Activated CD4-positive, alpha-beta T cell treated with anti-CD3 and anti-CD28 coated beads for 36 hours (primary cell): ENCODE measurements around the gene VAT1L. TPM values are rescaled to one million over a fixed set of nuclear protein-coding genes. Genes with fewer than 3 reads are reported as not detected.

Source experiments
- ATAC-seq: fragments of 200-7000 bp; cut with Tn5 transposase; one replicate; pipeline ENCODE4 v1.10.0; 2021; ENCODE audit warnings: mild to moderate bottlenecking, moderate library complexity
- CTCF ChIA-PET: fragments of 350-600 bp; sonication (Branson Sonifier 250); formaldehyde crosslinking; loops from one replicate; lab custom pipeline; 2021; ENCODE audit warnings: antibody characterized with exemption; lab: Charles Lee
- POLR2A ChIA-PET: fragments of 350-600 bp; sonication (Branson Sonifier 250); formaldehyde crosslinking; loops from one replicate; lab custom pipeline; 2021; ENCODE audit warnings: antibody characterized with exemption, inconsistent platforms; lab: Charles Lee
- DNase-seq: peaks from one replicate; pipeline ENCODE4 v3.0.0-alpha.2; 2020
- H3K27ac Mint-ChIP-seq: one replicate; pipeline ENCODE4 v1.8.0; 2021; ENCODE audit warnings: mixed read lengths
- H3K27me3 Mint-ChIP-seq: one replicate; pipeline ENCODE4 v1.8.0; 2021; ENCODE audit warnings: mixed read lengths
- H3K36me3 Mint-ChIP-seq: one replicate; pipeline ENCODE4 v1.8.0; 2021; ENCODE audit warnings: low read depth, mixed read lengths
- H3K4me1 Mint-ChIP-seq: one replicate; pipeline ENCODE4 v1.8.0; 2021; ENCODE audit warnings: mixed read lengths
- H3K4me3 Mint-ChIP-seq: one replicate; pipeline ENCODE4 v1.8.0; 2021; ENCODE audit warnings: mild to moderate bottlenecking, moderate library complexity, mixed read lengths
- H3K9me3 Mint-ChIP-seq: one replicate; pipeline ENCODE4 v1.8.0; 2021; ENCODE audit warnings: low read depth, mixed read lengths
- intact Hi-C, 2 experiments: fragments of 100-400 bp; cut with DNase I in 1 of 2; cut with micrococcal nuclease in 1 of 2; formaldehyde crosslinking; loops; one replicate each; pipeline versions ENCODE4 v1.14.2 to v1.15.1; 2022 to 2024; cut with DNase I, micrococcal nuclease
- total RNA-seq, 2 experiments: library from RNA; stranded (reverse); gene quantifications; one replicate each; pipeline ENCODE4 v1.2.3, GENCODE V29; 2021

The VAT1L gene
- total RNA-seq, 2 experiments from 2014 or later: 0.05 TPM; not detected in 1

- intact Hi-C loops: no loop called here
- CTCF ChIA-PET: interaction anchor here (0.6 to 1.6 kb wide), 4 partner anchors 27 to 292 kb away, joined by 3 to 5 read pairs (median 4); no protein-coding TSS in a partner anchor
- no peak overlapping the region for H3K27ac Mint-ChIP-seq
- no peaks in the 10 kb centered on the region for H3K36me3 Mint-ChIP-seq
- H3K4me1 Mint-ChIP-seq: no peaks in the 10 kb centered on the region
- H3K9me3 Mint-ChIP-seq: no peaks in the 10 kb centered on the region
- no peak overlapping the region for H3K4me3 Mint-ChIP-seq
- DNase-seq (no peak), ATAC-seq (no peak)
- peaks cover 10% of the 10 kb centered on the region for H3K27me3 Mint-ChIP-seq
- POLR2A ChIA-PET: no interaction called here
These were observed 178.9 kb downstream of the VAT1L start for GRCh38 chr16:77967054-77967904.

- Mint-ChIP-seq H3K9me3 (no peaks in the 10 kb centered on the region), H3K4me3 (no peak overlapping the region), H3K36me3 (no peaks in the 10 kb centered on the region)
These were observed 181.5 kb downstream of the VAT1L start for GRCh38 chr16:77969861-77970260.

DNA sequence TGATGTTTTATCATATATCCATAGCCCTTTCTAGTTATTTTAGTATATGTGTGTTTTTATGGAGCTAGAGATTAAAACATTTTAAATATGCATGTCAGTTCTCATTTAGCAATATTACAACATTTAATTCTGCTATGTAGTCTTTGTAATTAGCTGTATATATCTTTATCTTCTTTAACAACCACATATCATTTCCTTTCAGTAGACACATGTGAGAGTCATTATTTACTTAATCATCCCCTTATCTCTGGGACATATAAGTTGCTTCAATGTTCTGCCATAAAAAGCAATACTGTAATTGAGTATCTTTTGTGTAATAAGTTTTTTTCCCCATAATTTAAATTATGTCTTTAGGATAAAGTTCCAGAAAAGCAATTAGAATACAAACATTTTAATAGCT, 182.0 kb downstream of the VAT1L start:
- ChIA-PET POLR2A (no interaction called here), CTCF (interaction anchor here (0.9 to 2.0 kb wide), 6 partner anchors 10 to 371 kb away, joined by 3 to 14 read pairs (median 8); no protein-coding TSS in a partner anchor)
- ATAC-seq (no peak), DNase-seq (no peak)
- Mint-ChIP-seq H3K4me1 (no peaks in the 10 kb centered on the region), H3K36me3 (no peaks in the 10 kb centered on the region), H3K9me3 (no peaks in the 10 kb centered on the region), H3K4me3 (no peak overlapping the region), H3K27ac (no peak overlapping the region), H3K27me3 (peaks cover 8% of the 10 kb centered on the region)
- intact Hi-C loops: no loop called here

More at GRCh38 chr16:77969861-77970260, 181.5 kb downstream of the VAT1L start:
- ChIA-PET POLR2A (no interaction called here), CTCF (interaction anchor here (0.9 to 2.0 kb wide), 4 partner anchors 20 to 295 kb away, joined by 3 to 14 read pairs (median 8); no protein-coding TSS in a partner anchor)
- Mint-ChIP-seq H3K4me1 (no peaks in the 10 kb centered on the region), H3K27ac (no peak overlapping the region), H3K27me3 (peaks cover 8% of the 10 kb centered on the region)
- intact Hi-C loops: no loop called here
- ATAC-seq: no peak
- DNase-seq: no peak

GRCh38 chr16:77971306-77972061, 183.1 kb downstream of the VAT1L start:
- Mint-ChIP-seq H3K27ac (no peak overlapping the region), H3K27me3 (peaks cover 4% of the 10 kb centered on the region), H3K4me1 (no peaks in the 10 kb centered on the region), H3K36me3 (no peaks in the 10 kb centered on the region), H3K9me3 (no peaks in the 10 kb centered on the region), H3K4me3 (no peak overlapping the region)
- ChIA-PET CTCF (interaction anchor here (0.7 to 2.0 kb wide), 8 partner anchors 9 to 372 kb away, joined by 3 to 14 read pairs (median 4); no protein-coding TSS in a partner anchor), POLR2A (no interaction called here)
- intact Hi-C loops: loop anchor here (1.0 kb wide), 4 partner anchors 32 to 735 kb away; no protein-coding TSS in a partner anchor
- DNase-seq (peak; percentile 89), ATAC-seq (peak; percentile 70)

DNA sequence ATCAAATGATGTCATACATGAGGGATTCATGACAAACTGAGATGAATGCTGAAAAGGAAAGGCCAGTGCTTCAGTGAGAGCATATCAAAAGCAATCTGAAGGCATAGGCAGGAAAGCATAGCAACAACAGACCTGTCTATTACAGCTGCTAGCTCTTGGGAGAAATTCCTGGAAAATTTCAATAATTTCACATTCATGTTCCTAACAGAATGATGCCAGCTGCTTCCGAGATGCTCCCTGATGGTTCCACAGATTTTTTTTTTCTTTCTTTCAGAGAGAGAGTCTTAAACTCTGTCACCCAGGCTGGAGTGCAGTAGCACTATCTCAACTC, 183.7 kb downstream of the VAT1L start:
- Mint-ChIP-seq H3K27ac (no peak overlapping the region), H3K27me3 (peaks cover 4% of the 10 kb centered on the region), H3K4me1 (no peaks in the 10 kb centered on the region), H3K4me3 (no peak overlapping the region), H3K36me3 (no peaks in the 10 kb centered on the region), H3K9me3 (no peaks in the 10 kb centered on the region)
- POLR2A ChIA-PET: no interaction called here
- ATAC-seq (no peak), DNase-seq (no peak)
- CTCF ChIA-PET: interaction anchor here (1.0 to 1.9 kb wide), 4 partner anchors 24 to 295 kb away, joined by 3 to 9 read pairs (median 4); no protein-coding TSS in a partner anchor
- intact Hi-C loops: no loop called here

- Mint-ChIP-seq H3K36me3 (no peaks in the 10 kb centered on the region), H3K9me3 (no peaks in the 10 kb centered on the region), H3K4me3 (no peak overlapping the region), H3K27me3 (peaks cover 6% of the 10 kb centered on the region), H3K27ac (no peak overlapping the region), H3K4me1 (no peaks in the 10 kb centered on the region)
- ChIA-PET CTCF (interaction anchor here (0.7 to 1.3 kb wide), 2 partner anchors 28 to 115 kb away, joined by 3 to 5 read pairs; no protein-coding TSS in a partner anchor), POLR2A (no interaction called here)
- intact Hi-C loops: no loop called here
- ATAC-seq: no peak
- peak; percentile 33 for DNase-seq
These were observed 186.5 kb downstream of the VAT1L start for GRCh38 chr16:77974883-77975282.

GRCh38 chr16:77975942-77976341, 187.6 kb downstream of the VAT1L start:
- CTCF ChIA-PET: interaction anchor here (1.4 kb wide), 1 partner anchor 301 kb away, joined by 5 read pairs; no protein-coding TSS in a partner anchor
- Mint-ChIP-seq H3K4me3 (no peak overlapping the region), H3K27ac (no peak overlapping the region), H3K27me3 (peaks cover 6% of the 10 kb centered on the region), H3K9me3 (no peaks in the 10 kb centered on the region), H3K4me1 (no peaks in the 10 kb centered on the region), H3K36me3 (no peaks in the 10 kb centered on the region)
- ATAC-seq (no peak), DNase-seq (no peak)
- intact Hi-C loops: no loop called here
- POLR2A ChIA-PET: no interaction called here

DNA sequence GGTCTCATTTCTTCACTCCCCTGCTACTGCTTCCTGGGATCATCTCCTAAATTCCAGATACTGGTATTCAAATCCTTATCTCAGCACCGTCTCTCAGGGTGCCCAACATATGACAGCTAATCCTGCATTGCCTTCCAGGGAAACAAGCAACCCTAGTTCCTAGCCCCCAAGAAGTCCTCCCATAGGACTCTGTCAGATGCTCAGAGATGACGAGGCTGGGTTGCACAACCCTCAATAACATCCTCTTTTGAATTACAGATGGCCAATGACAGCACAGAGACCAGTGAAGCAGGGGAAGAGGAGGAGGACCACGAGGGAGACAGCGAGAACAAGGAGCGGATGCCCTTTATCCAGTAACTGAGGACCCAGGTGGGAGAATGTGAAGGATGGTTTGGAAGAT, 189.0 kb downstream of the VAT1L start:
- H3K36me3 Mint-ChIP-seq: no peaks in the 10 kb centered on the region
- peaks cover 3% of the 10 kb centered on the region for H3K27me3 Mint-ChIP-seq
- DNase-seq (no peak), ATAC-seq (no peak)
- H3K4me3 Mint-ChIP-seq: no peak overlapping the region
- CTCF ChIA-PET: interaction anchor here (0.6 kb wide), 1 partner anchor 179 kb away, joined by 3 read pairs; no protein-coding TSS in a partner anchor
- H3K27ac Mint-ChIP-seq: no peak overlapping the region
- no peaks in the 10 kb centered on the region for H3K9me3 Mint-ChIP-seq
- POLR2A ChIA-PET: no interaction called here
- no peaks in the 10 kb centered on the region for H3K4me1 Mint-ChIP-seq
- intact Hi-C loops: no loop called here

GRCh38 chr16:77985111-77985510, 196.7 kb downstream of the VAT1L start:
- CTCF ChIA-PET: interaction anchor here (0.7 kb wide), 1 partner anchor 18 kb away, joined by 3 read pairs; no protein-coding TSS in a partner anchor
- intact Hi-C loops: no loop called here
- Mint-ChIP-seq H3K9me3 (no peaks in the 10 kb centered on the region), H3K27me3 (peaks cover 8% of the 10 kb centered on the region), H3K4me1 (no peaks in the 10 kb centered on the region), H3K4me3 (no peak overlapping the region), H3K36me3 (no peaks in the 10 kb centered on the region), H3K27ac (no peak overlapping the region)
- no peak for DNase-seq
- ATAC-seq: no peak
- POLR2A ChIA-PET: no interaction called here

GRCh38 chr16:77986011-77986740, 197.8 kb downstream of the VAT1L start:
- ChIA-PET POLR2A (no interaction called here), CTCF (interaction anchor here (0.7 kb wide), 1 partner anchor 191 kb away, joined by 4 read pairs; no protein-coding TSS in a partner anchor)
- peaks cover 10% of the 10 kb centered on the region for H3K27me3 Mint-ChIP-seq
- H3K4me3 Mint-ChIP-seq: no peak overlapping the region
- DNase-seq (no peak), ATAC-seq (no peak)
- intact Hi-C loops: no loop called here
- no peak overlapping the region for H3K27ac Mint-ChIP-seq
- H3K4me1 Mint-ChIP-seq: no peaks in the 10 kb centered on the region
- H3K36me3 Mint-ChIP-seq: no peaks in the 10 kb centered on the region
- no peaks in the 10 kb centered on the region for H3K9me3 Mint-ChIP-seq

DNA sequence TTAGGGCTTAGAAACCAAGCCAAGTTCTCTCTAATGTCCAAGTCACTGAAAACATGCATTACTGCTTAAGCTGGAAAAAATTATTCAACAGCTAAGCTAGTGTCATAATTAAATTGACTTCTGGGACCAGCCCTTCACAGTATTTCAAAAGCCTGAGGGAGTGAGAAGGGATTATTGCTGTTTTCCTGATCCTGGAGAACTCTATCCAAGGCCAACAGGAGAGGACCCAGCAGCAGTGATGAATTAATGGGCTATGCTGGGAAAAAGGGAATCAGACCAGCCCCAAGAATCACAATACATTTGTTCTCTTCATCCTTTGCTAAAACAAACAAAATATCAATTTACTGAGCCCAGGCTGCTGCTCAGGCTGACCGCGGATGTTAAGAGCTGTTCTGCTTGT, 199.4 kb downstream of the VAT1L start:
- CTCF ChIA-PET: no interaction called here
- H3K27me3 Mint-ChIP-seq: peaks cover 11% of the 10 kb centered on the region
- POLR2A ChIA-PET: no interaction called here
- no peaks in the 10 kb centered on the region for H3K9me3 Mint-ChIP-seq
- H3K27ac Mint-ChIP-seq: no peak overlapping the region
- DNase-seq (no peak), ATAC-seq (no peak)
- no peaks in the 10 kb centered on the region for H3K4me1 Mint-ChIP-seq
- no peak overlapping the region for H3K4me3 Mint-ChIP-seq
- intact Hi-C loops: no loop called here
- no peaks in the 10 kb centered on the region for H3K36me3 Mint-ChIP-seq
